22Rv1 (cell line): Measurements from ENCODE around the gene AP3S2.

Experiments used
- H3K27ac ChIP-seq: fragments of 450-650 bp; 2 replicates; pipeline ENCODE4 v1.5.1; 2017
- ZFX ChIP-seq: fragments of 450-650 bp; IDR thresholded peaks from 2 replicates; pipeline ENCODE4 v1.6.1; 2017; ENCODE audit warnings: antibody characterized with exemption, borderline replicate concordance
- TF ChIP-seq, protein P1 (sequence below): fragments of 450-650 bp; IDR thresholded peaks from 2 replicates; pipeline ENCODE4 v1.5.1; 2017; ENCODE audit warnings: mild to moderate bottlenecking

AP3S2 gene

DNA sequence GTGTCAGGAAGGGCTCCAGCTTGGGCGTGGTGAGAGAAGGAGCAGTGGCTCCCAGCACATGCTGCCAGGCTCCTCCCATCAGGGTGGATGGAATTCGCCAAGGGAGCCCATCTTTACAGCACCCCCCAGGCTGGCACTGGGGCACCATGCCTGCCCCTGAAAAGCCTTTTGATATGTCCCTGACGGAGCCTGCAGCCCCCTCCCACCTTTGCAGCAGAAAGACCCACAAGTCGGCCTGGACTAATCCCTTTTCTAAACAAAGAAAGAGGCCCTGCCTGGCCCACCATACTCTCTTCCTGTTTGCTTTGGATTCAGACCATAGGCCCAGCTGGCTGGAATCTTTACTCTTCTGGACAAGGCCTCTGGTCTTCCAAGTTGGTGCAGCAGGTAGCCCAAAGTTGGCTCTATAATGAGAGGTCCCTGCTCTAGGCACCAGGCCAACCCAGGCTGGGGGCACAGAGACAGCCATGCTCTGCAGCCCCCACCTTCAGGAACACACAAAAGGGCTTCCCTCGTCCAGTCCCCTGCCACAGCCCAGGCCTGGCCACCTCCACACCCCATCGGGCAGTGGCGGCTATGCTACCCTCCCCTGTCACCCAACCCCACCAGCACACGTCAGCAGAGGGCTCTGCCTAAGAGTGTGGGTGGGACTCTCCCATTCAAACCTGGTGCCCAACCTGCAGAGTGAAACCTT, 84.6 kb downstream of the AP3S2 start:
- no peak for TF ChIP-seq ZFX
- TF ChIP-seq, protein P1, sequence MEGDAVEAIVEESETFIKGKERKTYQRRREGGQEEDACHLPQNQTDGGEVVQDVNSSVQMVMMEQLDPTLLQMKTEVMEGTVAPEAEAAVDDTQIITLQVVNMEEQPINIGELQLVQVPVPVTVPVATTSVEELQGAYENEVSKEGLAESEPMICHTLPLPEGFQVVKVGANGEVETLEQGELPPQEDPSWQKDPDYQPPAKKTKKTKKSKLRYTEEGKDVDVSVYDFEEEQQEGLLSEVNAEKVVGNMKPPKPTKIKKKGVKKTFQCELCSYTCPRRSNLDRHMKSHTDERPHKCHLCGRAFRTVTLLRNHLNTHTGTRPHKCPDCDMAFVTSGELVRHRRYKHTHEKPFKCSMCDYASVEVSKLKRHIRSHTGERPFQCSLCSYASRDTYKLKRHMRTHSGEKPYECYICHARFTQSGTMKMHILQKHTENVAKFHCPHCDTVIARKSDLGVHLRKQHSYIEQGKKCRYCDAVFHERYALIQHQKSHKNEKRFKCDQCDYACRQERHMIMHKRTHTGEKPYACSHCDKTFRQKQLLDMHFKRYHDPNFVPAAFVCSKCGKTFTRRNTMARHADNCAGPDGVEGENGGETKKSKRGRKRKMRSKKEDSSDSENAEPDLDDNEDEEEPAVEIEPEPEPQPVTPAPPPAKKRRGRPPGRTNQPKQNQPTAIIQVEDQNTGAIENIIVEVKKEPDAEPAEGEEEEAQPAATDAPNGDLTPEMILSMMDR: no peak
- no peak overlapping the region for H3K27ac ChIP-seq

DNA sequence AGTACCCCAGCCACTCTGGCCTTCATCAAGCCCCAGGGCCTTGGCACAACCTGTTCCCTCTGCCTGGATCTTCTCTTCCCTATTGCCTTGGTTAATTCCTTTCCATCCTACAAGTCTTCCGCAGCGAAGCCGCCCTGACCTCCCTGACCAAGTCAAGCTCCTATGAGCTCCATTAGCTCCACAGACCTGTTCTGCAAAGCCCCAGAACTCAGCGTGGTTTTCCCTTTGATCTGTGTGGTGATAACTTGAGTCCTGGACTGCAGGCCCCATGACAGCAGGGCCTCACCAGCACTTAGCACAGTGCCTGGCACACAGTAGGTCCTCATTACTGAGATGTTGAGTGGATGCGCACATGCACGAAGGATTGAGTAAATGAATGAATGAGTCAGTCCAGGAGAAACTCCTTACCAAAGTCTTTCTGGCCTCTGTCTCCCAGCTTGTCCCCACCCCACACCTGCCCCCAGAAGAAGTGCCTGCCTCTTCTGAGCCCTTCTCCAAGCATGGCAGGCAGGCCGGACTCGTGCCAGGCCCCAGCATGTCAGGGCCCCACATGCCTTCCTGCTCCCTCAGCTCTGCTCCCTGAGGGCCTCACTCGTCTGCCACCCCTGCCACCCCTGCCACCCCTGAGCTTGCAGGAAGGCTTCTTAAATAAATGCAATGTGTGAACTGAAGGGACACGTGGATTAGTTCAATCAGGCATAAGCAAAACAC, 85.5 kb downstream of the AP3S2 start:
- TF ChIP-seq, protein P1: no peak
- TF ChIP-seq ZFX: no peak
- no peak overlapping the region for H3K27ac ChIP-seq

DNA sequence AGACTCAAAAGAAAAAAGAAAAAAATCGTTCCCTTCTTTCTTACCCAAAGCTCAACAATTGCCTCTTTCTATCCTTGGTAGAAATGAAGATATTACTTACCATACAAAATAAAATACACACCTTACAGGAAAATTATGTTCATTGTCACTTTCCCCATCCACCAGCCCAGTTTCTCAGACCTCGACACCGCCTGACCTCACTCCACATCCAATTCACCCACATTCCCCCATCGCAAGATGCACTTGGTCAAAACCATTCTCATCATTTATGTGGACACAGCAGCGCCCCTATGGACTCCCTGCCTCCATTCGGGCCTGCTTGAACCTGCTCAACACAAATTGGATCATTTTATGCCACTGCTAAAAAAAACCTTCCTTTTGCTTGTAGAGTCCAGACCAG, 86.1 kb downstream of the AP3S2 start:
- no peak overlapping the region for H3K27ac ChIP-seq
- TF ChIP-seq, protein P1: no peak

DNA sequence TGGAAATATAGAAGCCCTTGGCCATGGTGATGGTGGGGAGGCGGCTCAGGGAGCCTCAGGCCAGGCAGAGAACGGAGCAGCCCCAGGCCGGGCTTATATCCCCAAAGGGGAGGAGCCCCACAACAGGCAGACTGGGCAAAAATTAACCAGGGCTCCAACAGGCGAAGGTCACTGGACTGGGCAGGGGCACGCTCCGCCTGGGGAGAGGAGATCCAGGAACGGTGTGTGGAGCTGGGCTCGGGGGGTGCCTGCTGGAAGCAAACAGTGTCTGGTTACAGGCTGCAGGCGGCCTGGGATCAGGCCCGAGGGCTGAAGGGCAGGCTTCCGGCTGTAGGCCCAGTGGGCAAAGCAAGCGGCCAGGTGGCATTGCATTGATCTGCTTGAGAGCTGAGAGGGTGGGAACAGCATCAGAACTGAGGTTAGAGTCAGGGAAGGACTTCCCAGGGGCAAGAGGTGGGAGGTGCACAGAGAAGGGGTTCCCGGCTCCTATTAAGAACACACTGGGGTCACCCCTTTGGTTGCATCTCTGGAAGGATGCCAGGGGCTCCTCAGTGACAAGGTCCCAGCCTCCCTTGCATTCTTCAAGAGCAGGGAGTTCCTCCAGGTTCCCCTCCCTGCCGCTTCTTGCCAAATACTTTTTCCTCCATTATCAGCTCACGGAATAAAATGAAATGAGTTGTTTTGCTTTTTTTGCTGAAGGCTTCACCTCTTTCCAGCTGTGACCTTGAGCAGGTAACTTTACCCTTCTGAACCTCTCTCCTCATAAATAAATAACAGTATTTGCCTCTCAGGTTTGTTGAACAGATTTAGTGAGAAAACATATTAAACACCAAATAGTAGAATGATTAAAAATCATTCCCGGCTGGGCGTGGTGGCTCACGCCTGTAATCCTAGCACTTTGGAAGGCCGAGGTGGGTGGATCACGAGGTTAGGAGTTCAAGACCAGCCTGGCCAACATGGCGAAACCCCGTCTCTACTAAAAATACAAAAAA, 86.9 kb downstream of the AP3S2 start:
- TF ChIP-seq ZFX: no peak
- TF ChIP-seq, protein P1: no peak
- no peak overlapping the region for H3K27ac ChIP-seq

DNA sequence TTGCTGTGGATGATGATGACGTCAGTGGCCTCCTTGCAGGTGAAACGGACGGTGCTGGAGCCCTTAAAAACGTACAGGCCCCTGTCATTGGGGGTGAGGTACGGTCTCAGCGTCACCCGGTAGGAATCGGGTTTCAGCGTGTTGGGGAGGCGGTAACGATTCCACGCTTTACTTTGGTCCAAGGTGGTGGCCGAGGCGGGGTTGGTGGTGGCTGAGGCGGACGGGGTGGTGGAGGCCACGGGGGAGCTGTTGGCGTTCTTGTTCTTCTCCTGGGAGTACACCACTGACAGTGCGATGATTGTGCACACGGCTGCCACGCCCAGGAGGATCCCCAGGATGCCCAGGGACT, 87.6 kb downstream of the AP3S2 start:
- no peak overlapping the region for H3K27ac ChIP-seq
- TF ChIP-seq, protein P1: no peak
- no peak for TF ChIP-seq ZFX

DNA sequence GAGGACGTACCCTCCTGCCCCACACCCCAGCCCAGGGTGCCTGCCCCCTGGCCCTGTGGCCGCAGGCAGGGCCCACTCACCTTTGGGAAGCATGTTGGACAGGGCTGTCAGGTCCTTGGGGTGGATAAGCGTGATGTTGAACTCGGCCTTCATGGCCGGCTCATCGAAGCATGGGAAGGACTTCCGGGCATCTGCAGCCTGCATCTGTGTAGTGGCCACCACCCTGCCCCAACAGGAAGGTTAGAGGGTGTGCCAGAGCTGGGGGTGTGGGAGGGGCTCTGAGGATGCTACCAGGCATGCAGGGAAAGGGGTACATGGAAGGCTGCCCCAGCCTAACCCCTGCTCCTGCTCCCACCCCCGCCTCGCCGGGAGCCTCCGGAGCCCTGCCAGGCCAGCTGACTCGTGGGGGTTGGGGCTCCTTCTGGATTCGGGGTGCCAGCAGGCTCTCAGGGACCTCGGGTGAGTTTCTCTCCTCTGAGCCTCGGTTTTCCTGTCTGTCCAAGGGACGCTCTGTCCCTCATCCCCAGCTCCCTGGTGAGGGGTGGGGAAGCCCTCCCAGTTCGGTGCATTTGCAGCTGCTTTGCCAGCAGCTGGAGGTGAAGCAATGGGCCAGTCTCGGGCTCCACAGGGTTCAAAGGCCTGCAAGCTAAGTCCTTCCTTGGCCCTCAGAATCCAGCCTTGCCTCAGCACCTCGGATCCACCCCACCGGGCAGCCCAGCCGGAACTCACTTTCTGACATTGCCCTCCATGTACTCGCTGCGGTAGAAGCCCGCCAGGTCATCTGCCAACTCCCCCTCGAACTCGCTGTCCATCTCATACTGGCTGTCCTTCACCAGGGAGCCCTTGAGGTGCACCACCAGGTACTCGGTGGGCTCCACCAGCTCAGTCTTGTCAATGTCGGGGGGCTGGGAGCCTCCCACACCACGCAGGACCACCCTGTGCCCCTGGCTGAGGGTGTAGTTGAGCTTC, 88.3 kb downstream of the AP3S2 start:
- no peak overlapping the region for H3K27ac ChIP-seq
- TF ChIP-seq, protein P1: no peak
- no peak for TF ChIP-seq ZFX
